ENCODE results near the gene FHIT. TPM values are rescaled to one million over a fixed set of nuclear protein-coding genes. Genes with fewer than 3 reads are reported as not detected.

FHIT gene
- total and polyA plus RNA-seq, 4 donors = 2.6 to 21.3 (median 8.7) TPM

DNA sequence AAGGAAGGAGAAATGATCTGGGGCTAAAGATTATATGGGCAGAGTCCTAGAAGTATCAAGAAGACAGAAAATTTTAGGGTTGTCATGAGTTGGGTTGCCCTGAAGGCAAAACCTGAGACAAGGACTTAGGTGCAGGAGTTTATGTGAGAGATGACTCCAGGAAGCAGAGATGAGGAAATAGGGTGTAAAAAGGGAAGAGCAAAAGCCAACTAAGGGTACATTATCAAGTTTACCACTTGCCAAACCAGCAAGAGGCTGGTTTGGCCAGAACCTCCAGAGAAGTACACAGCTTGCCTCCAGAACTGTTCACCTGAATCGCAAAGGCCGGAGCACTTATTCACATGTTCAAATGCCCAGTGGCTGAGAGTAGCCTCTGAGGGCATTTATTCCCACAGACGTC is 116.7 kb downstream of the FHIT start:
- no peaks in the 10 kb centered on the region for H3K27me3 ChIP-seq (ENCODE audit: control insufficient read depth in 3 of 3, insufficient read depth in 3 of 3, low read length in 2 of 3)
- no peaks in the 10 kb centered on the region for H3K36me3 ChIP-seq (ENCODE audit: control insufficient read depth in 4 of 4, insufficient read depth in 4 of 4, low read length in 4 of 4)
- ATAC-seq (ENCODE audit: insufficient read depth, low FRiP score) = no peak
- H3K9ac ChIP-seq (ENCODE audit: insufficient read depth in 1 of 2, low read length in 2 of 2) = no peak overlapping the region
- H3K4me1 ChIP-seq (ENCODE audit: control insufficient read depth in 5 of 5, insufficient read depth in 5 of 5, low read length in 5 of 5) = peaks cover 0 to 5% (median 0%) of the 10 kb centered on the region in 5 donors
- DNase-seq = no peak
- TF ChIP-seq, protein P1, sequence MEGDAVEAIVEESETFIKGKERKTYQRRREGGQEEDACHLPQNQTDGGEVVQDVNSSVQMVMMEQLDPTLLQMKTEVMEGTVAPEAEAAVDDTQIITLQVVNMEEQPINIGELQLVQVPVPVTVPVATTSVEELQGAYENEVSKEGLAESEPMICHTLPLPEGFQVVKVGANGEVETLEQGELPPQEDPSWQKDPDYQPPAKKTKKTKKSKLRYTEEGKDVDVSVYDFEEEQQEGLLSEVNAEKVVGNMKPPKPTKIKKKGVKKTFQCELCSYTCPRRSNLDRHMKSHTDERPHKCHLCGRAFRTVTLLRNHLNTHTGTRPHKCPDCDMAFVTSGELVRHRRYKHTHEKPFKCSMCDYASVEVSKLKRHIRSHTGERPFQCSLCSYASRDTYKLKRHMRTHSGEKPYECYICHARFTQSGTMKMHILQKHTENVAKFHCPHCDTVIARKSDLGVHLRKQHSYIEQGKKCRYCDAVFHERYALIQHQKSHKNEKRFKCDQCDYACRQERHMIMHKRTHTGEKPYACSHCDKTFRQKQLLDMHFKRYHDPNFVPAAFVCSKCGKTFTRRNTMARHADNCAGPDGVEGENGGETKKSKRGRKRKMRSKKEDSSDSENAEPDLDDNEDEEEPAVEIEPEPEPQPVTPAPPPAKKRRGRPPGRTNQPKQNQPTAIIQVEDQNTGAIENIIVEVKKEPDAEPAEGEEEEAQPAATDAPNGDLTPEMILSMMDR (IDR thresholded peaks at IDR 0.05; ENCODE audit: control extremely low read depth, extremely low read depth) = no peak
- H3K27ac ChIP-seq (ENCODE audit: low read depth in 1 of 2, low read length in 1 of 2) = no peak overlapping the region
- H3K9me3 ChIP-seq (ENCODE audit: control insufficient read depth in 4 of 4, insufficient read depth in 3 of 4, low read length in 3 of 4) = no peaks in the 10 kb centered on the region
- 96% methylated on average over 3 of the region's 3 CpGs for WGBS, 2 donors
- no peak overlapping the region for H3K4me3 ChIP-seq

DNA sequence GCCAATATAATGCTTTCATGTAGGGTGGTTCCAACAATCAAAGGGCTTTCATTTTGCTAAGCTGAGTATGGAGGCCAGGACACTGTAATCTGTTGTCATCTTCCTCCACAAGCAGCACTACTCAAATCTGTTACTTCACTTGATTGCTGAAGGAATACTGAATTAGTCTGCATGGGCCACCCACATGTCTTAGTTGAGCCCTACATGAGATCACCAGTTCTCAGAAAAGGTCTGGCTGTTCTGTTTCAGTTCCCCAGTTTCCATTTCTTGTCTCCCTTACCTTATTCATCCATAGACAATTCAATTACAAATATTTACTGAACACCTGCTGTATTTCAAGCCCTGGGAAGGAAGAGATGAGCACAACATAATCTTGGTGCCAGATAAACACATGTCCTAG is 119.2 kb downstream of the FHIT start:
- H3K4me3 ChIP-seq = no peak overlapping the region
- DNase-seq (no peak), ATAC-seq (ENCODE audit: insufficient read depth, low FRiP score) (no peak)
- TF ChIP-seq, protein P1 (IDR thresholded peaks at IDR 0.05; ENCODE audit: control extremely low read depth, extremely low read depth) = no peak
- no peak overlapping the region for H3K27ac ChIP-seq (ENCODE audit: low read depth in 1 of 2, low read length in 1 of 2)
- no peaks in the 10 kb centered on the region for H3K36me3 ChIP-seq (ENCODE audit: control insufficient read depth in 4 of 4, insufficient read depth in 4 of 4, low read length in 4 of 4)
- no peak overlapping the region for H3K9ac ChIP-seq (ENCODE audit: insufficient read depth in 1 of 2, low read length in 2 of 2)
- no peaks in the 10 kb centered on the region for H3K27me3 ChIP-seq (ENCODE audit: control insufficient read depth in 3 of 3, insufficient read depth in 3 of 3, low read length in 2 of 3)
- no peaks in the 10 kb centered on the region for H3K9me3 ChIP-seq (ENCODE audit: control insufficient read depth in 4 of 4, insufficient read depth in 3 of 4, low read length in 3 of 4)
- H3K4me1 ChIP-seq (ENCODE audit: control insufficient read depth in 5 of 5, insufficient read depth in 5 of 5, low read length in 5 of 5) = no peaks in the 10 kb centered on the region

DNA sequence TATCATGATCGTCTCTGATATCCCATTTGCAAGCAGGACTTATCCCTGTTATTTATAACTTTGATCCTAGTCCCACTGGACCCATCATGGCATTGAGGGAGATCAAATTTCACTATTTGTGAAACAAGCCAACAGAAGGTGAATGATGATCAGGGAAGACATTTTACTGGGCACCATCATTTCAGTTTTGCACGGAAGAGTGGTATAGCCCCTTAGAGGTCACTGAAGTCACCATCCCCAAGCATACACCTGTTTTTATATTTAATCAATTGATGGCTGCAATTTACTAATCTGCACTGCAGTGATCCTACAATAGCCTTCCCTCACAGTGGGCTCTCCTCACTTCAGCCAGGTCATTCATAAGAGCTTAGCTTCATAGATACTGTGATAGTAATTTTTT is 132.4 kb downstream of the FHIT start:
- H3K27me3 ChIP-seq (ENCODE audit: control insufficient read depth in 3 of 3, insufficient read depth in 3 of 3, low read length in 2 of 3) = no peaks in the 10 kb centered on the region
- H3K9ac ChIP-seq (ENCODE audit: insufficient read depth in 1 of 2, low read length in 2 of 2) = no peak overlapping the region
- ATAC-seq (ENCODE audit: insufficient read depth, low FRiP score) (no peak), DNase-seq (no peak)
- no peaks in the 10 kb centered on the region for H3K36me3 ChIP-seq (ENCODE audit: control insufficient read depth in 4 of 4, insufficient read depth in 4 of 4, low read length in 4 of 4)
- TF ChIP-seq, protein P1 (IDR thresholded peaks at IDR 0.05; ENCODE audit: control extremely low read depth, extremely low read depth) = no peak
- no peak overlapping the region for H3K4me3 ChIP-seq
- WGBS, 2 donors = 92 to 97% methylated on average over 2 of the region's 2 CpGs
- H3K4me1 ChIP-seq (ENCODE audit: control insufficient read depth in 5 of 5, insufficient read depth in 5 of 5, low read length in 5 of 5) = peaks cover 0 to 3% (median 0%) of the 10 kb centered on the region in 5 donors
- peaks cover 0 to 5% (median 0%) of the 10 kb centered on the region in 4 donors for H3K9me3 ChIP-seq (ENCODE audit: control insufficient read depth in 4 of 4, insufficient read depth in 3 of 4, low read length in 3 of 4)
- H3K27ac ChIP-seq (ENCODE audit: low read depth in 1 of 2, low read length in 1 of 2) = no peak overlapping the region

Data from lung (tissue), 12 donors.